DND-41 (cell line): ENCODE measurements around the gene FOXK1.

Source experiments
- ATAC-seq: fragments of 200-7000 bp; cut with Tn5 transposase; 3 replicates; pipeline ENCODE4 v1.9.1; 2021; ENCODE audit warnings: low read depth; ENCODE audit not compliant: insufficient read depth
- DNase-seq: peaks from one replicate; pipeline ENCODE4 v3.0.0-alpha.2; 2020
- H2AFZ ChIP-seq: 2 replicates; pipeline ENCODE4 v1.6.0; 2012; ENCODE audit warnings: low read depth, low read length
- H3K27ac ChIP-seq: 2 replicates; pipeline ENCODE4 v1.5.1; 2012; ENCODE audit warnings: low read length, inconsistent platforms
- H3K27me3 ChIP-seq: fragments of 200-600 bp; sonication (generic); 2 replicates; pipeline ENCODE4 v1.6.0; 2012; ENCODE audit warnings: low read length, mild to moderate bottlenecking, inconsistent platforms; ENCODE audit not compliant: insufficient read depth, poor library complexity
- H3K36me3 ChIP-seq: 2 replicates; pipeline ENCODE4 v1.5.1; 2012; ENCODE audit warnings: low read length, inconsistent platforms; ENCODE audit not compliant: insufficient read depth
- H3K4me1 ChIP-seq: 2 replicates; pipeline ENCODE4 v1.5.1; 2012; ENCODE audit warnings: mild to moderate bottlenecking, low read length; ENCODE audit not compliant: insufficient read depth
- H3K4me2 ChIP-seq: 2 replicates; pipeline ENCODE4 v1.6.0; 2012; ENCODE audit warnings: mild to moderate bottlenecking, moderate library complexity, low read length, inconsistent platforms; ENCODE audit not compliant: insufficient read depth
- H3K4me3 ChIP-seq, 2 experiments: fragments of 200-600 bp in 1 of 2; shearing (Covaris generic) in 1 of 2; 2 replicates each; pipeline ENCODE4 v1.5.1; 2012 to 2016; ENCODE audit warnings: inconsistent platforms in 2 of 2, low read length in 2 of 2, mild to moderate bottlenecking in 2 of 2, low read depth in 1 of 2, moderate library complexity in 1 of 2
- H3K79me2 ChIP-seq: 2 replicates; pipeline ENCODE4 v1.6.0; 2012; ENCODE audit warnings: low read length, inconsistent platforms; ENCODE audit not compliant: insufficient read depth
- H3K9ac ChIP-seq: 2 replicates; pipeline ENCODE4 v1.6.0; 2012; ENCODE audit warnings: low read depth, mild to moderate bottlenecking, inconsistent platforms, low read length, moderate library complexity
- H3K9me3 ChIP-seq: 2 replicates; pipeline ENCODE4 v1.5.1; 2012; ENCODE audit warnings: low read length, moderate library complexity, mild to moderate bottlenecking, inconsistent platforms; ENCODE audit not compliant: insufficient read depth, severe bottlenecking
- H4K20me1 ChIP-seq: 2 replicates; pipeline ENCODE4 v1.6.0; 2012; ENCODE audit warnings: low read length; ENCODE audit not compliant: insufficient read depth
- EZH2 ChIP-seq: IDR thresholded peaks from 3 replicates; pipeline ENCODE4 v1.6.1; 2012; ENCODE audit warnings: borderline replicate concordance, low read depth, mild to moderate bottlenecking, moderate library complexity, low read length, inconsistent platforms; ENCODE audit not compliant: severe bottlenecking
- TF ChIP-seq, protein P1 (sequence below): IDR thresholded peaks from 2 replicates; pipeline ENCODE4 v1.5.1; 2012; ENCODE audit warnings: borderline replicate concordance, low read length, moderate library complexity, mild to moderate bottlenecking; ENCODE audit not compliant: poor library complexity, severe bottlenecking; ENCODE audit errors: extremely low read depth

FOXK1 gene

DNA sequence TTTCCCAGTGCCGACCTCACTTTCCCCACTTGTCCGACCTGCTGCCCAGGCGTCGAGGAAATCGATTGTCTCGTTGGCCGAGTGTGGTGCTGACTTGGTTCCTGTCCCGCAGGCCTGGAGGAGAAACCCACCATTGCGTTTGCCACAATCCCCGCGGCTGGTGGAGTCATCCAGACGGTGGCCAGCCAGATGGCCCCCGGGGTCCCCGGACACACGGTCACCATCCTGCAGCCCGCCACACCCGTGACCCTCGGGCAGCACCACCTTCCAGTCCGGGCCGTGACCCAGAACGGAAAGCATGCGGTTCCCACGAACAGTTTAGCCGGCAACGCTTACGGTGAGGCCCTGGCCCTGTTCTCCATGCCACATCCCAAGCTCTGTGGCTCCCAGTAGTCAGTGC is 78.9 kb downstream of the FOXK1 start:
- no peak for TF ChIP-seq EZH2
- TF ChIP-seq, protein P1, sequence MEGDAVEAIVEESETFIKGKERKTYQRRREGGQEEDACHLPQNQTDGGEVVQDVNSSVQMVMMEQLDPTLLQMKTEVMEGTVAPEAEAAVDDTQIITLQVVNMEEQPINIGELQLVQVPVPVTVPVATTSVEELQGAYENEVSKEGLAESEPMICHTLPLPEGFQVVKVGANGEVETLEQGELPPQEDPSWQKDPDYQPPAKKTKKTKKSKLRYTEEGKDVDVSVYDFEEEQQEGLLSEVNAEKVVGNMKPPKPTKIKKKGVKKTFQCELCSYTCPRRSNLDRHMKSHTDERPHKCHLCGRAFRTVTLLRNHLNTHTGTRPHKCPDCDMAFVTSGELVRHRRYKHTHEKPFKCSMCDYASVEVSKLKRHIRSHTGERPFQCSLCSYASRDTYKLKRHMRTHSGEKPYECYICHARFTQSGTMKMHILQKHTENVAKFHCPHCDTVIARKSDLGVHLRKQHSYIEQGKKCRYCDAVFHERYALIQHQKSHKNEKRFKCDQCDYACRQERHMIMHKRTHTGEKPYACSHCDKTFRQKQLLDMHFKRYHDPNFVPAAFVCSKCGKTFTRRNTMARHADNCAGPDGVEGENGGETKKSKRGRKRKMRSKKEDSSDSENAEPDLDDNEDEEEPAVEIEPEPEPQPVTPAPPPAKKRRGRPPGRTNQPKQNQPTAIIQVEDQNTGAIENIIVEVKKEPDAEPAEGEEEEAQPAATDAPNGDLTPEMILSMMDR: no peak
- H3K36me3 ChIP-seq: peaks cover 92% of the 10 kb centered on the region

DNA sequence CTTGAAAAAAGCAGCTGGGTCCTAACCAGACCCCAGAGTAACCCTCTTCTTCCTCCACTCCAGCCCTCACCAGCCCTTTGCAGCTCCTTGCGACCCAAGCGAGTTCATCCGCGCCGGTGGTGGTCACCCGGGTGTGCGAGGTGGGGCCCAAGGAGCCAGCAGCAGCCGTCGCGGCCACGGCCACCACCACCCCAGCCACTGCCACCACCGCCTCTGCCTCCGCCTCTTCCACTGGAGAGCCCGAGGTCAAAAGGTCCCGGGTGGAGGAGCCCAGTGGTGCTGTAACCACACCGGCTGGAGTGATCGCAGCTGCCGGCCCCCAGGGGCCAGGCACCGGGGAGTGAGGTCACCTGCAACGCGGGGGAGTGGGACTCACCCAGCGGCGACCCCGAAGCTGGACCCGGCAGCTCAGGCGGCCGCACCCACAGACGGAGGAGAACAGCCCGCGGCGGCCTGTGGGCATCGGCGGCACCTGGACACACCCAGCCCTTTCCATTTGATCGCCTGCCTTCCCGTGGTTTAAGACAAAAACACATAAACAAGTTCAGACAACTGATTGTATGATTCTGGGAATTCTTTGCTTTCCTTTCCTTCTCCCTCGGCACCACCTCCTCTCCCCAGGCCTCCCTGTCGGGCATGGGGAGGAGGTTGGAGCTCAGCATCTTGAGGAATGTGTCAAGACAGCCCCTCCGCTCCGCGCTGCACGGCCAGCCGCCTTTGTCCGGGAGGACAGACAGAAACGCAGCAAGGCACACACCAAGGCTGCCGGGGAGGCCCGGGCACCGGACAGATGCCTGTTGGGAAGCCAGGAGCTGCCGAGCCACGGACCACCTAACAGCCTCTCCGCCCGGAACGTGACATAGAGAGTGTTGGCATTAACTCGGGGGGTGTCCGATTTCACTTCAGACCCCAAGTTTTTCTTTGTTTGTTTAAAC is 80.3 kb downstream of the FOXK1 start:
- Histone ChIP-seq H3K4me2 (no peak overlapping the region), H3K79me2 (no peaks in the 10 kb centered on the region), H3K4me1 (no peaks in the 10 kb centered on the region), H3K9me3 (no peaks in the 10 kb centered on the region), H3K9ac (no peak overlapping the region), H3K27ac (no peak overlapping the region), H3K27me3 (no peaks in the 10 kb centered on the region), H2AFZ (no peak overlapping the region), H3K36me3 (peaks cover 85% of the 10 kb centered on the region), H3K4me3 (no peak overlapping the region), H4K20me1 (peaks cover 31% of the 10 kb centered on the region)
- ATAC-seq: no peak
- TF ChIP-seq, protein P1: no peak
- no peak for TF ChIP-seq EZH2
- DNase-seq: no peak

More for the DNA sequence above, 78.9 kb downstream of the FOXK1 start:
- Histone ChIP-seq H3K79me2 (no peaks in the 10 kb centered on the region), H3K4me2 (no peak overlapping the region), H4K20me1 (peaks cover 27% of the 10 kb centered on the region), H3K4me1 (no peaks in the 10 kb centered on the region), H3K9ac (no peak overlapping the region), H3K9me3 (no peaks in the 10 kb centered on the region), H2AFZ (no peak overlapping the region), H3K4me3 (no peak overlapping the region), H3K27me3 (no peaks in the 10 kb centered on the region), H3K27ac (no peak overlapping the region)
- no peak for DNase-seq
- ATAC-seq: no peak

DNA sequence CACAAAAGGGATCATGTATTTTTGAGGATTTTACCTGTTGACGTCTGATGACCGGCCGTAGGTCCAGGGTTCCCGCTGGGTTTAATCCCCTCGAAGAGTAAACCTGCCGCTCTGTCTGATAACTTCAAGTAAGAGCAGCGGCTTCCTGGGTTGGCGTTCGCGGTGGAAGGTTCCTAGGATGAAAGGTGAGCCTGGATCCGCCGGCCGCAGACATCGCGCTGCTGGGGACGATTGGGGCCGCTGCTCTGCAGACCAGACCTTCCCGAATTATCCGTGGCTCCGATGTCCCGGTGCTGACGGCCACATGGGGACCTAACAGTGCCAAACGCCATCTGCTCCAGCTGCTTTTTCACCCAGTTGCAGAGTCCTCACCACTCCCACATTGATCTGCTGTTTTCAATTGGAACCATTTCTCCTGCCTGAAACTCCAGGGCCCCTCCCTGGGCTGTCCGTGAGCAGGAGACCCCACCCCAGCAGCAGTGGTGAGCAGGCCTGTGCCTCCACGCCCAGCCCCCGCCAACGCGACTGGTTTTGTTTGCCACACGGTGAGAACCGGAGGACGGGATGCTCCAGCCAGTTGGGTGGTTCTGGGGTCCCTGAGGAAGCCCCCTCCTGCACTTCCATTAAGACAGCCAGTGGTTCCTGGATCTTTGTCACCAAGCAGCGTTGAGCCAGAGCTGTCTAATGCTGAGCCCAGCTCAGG is 81.1 kb downstream of the FOXK1 start:
- ATAC-seq (no peak), DNase-seq (no peak)
- no peaks in the 10 kb centered on the region for H3K27me3 ChIP-seq
- H2AFZ ChIP-seq: no peak overlapping the region
- no peak overlapping the region for H3K4me3 ChIP-seq
- H3K9me3 ChIP-seq: no peaks in the 10 kb centered on the region
- no peaks in the 10 kb centered on the region for H3K4me1 ChIP-seq
- no peak overlapping the region for H3K9ac ChIP-seq
- no peak overlapping the region for H3K27ac ChIP-seq
- no peak overlapping the region for H3K4me2 ChIP-seq
- H3K36me3 ChIP-seq: peaks cover 79% of the 10 kb centered on the region
- no peak for TF ChIP-seq EZH2
- TF ChIP-seq, protein P1: no peak
- H3K79me2 ChIP-seq: no peaks in the 10 kb centered on the region
- H4K20me1 ChIP-seq: peaks cover 31% of the 10 kb centered on the region
